Stimulated activated naive CD8-positive, alpha-beta T cell treated with anti-CD3 and anti-CD28 coated beads, Interleukin-15, amount 100 ng/mL, for 72 hours (primary cell): ENCODE data around the gene ZBTB37.
A peak's percentile ranks its signal among the peaks of the same experiment; 100 is the strongest.
"Not testable (repeated sequence)": the region's sequence is repeated elsewhere in the genome, so short reads cannot be mapped to it uniquely, and the experiment has no call there.

ENCODE experiments used
- ATAC-seq: fragments of 150-1000 bp; cut with Tn5 transposase; 2 replicates; pipeline ENCODE4 v1.10.0; 2021; ENCODE audit warnings: mild to moderate bottlenecking, moderate library complexity
- DNase-seq, 2 donors: peaks; one replicate each; pipeline ENCODE4 v3.0.0; 2021 to 2022
- H3K27ac Mint-ChIP-seq, 2 donors: one replicate each; pipeline ENCODE4 v1.8.0; 2022; ENCODE audit warnings: mild to moderate bottlenecking in 2 of 2, mixed read lengths in 2 of 2, moderate library complexity in 2 of 2
- H3K27me3 Mint-ChIP-seq: one replicate; pipeline ENCODE4 v1.8.0; 2022; ENCODE audit warnings: mixed read lengths
- H3K4me1 Mint-ChIP-seq: one replicate; pipeline ENCODE4 v1.8.0; 2022; ENCODE audit warnings: mild to moderate bottlenecking, mixed read lengths
- H3K4me3 Mint-ChIP-seq, 2 donors: one replicate each; pipeline ENCODE4 v1.8.0; 2022; ENCODE audit warnings: mild to moderate bottlenecking in 2 of 2, mixed read lengths in 2 of 2, moderate library complexity in 1 of 2
- H3K9me3 Mint-ChIP-seq, 2 donors: one replicate each; pipeline ENCODE4 v1.8.0; 2022; ENCODE audit warnings: mixed read lengths in 2 of 2

ZBTB37 gene

GRCh38 chr1:173917149-173917548, 49.0 kb downstream of the ZBTB37 start, which contains the start of gene SERPINC1:
Gene SERPINC1, minus strand, starts transcription at chr1:173917327. Its CDS starts 68 bp downstream, at chr1:173917259.
- Mint-ChIP-seq H3K4me3 (no peak within 1 kb of the TSS), H3K27me3 (peaks cover 5% of the 10 kb centered on the region), H3K27ac (peak within 1 kb of the TSS in 1 of 2 donors; percentile 19), H3K9me3 (no peaks in the 10 kb centered on the region), H3K4me1 (no peaks in the 10 kb centered on the region)
- DNase-seq (no peak), ATAC-seq (no peak)

GRCh38 chr1:173917635-173918493, 49.7 kb downstream of the ZBTB37 start:
- DNase-seq = no peak
- Mint-ChIP-seq H3K4me1 (no peaks in the 10 kb centered on the region), H3K9me3 (no peaks in the 10 kb centered on the region), H3K27ac (peak overlapping the region in 1 of 2 donors; percentile 19), H3K27me3 (peaks cover 5% of the 10 kb centered on the region), H3K4me3 (no peak overlapping the region)
- ATAC-seq = no peak

- Mint-ChIP-seq H3K27me3 (peaks cover 5% of the 10 kb centered on the region), H3K27ac (no peak overlapping the region), H3K9me3 (no peaks in the 10 kb centered on the region), H3K4me1 (no peaks in the 10 kb centered on the region), H3K4me3 (no peak overlapping the region)
- DNase-seq (no peak), ATAC-seq (no peak)
These were observed 52.7 kb downstream of the ZBTB37 start for GRCh38 chr1:173920861-173921260.

- ATAC-seq = no peak
- no peaks in the 10 kb centered on the region for H3K27me3 Mint-ChIP-seq
These were observed 57.4 kb downstream of the ZBTB37 start for GRCh38 chr1:173925306-173926242.

GRCh38 chr1:173930541-173930940, 62.4 kb downstream of the ZBTB37 start:
- H3K4me1 Mint-ChIP-seq, H3K4me3 Mint-ChIP-seq, H3K9me3 Mint-ChIP-seq, H3K27me3 Mint-ChIP-seq, DNase-seq, ATAC-seq, H3K27ac Mint-ChIP-seq: not testable (repeated sequence)

More at GRCh38 chr1:173925306-173926242, 57.4 kb downstream of the ZBTB37 start:
- DNase-seq = no peak
- H3K4me3 Mint-ChIP-seq = no peak overlapping the region
- H3K4me1 Mint-ChIP-seq = no peaks in the 10 kb centered on the region
- H3K27ac Mint-ChIP-seq = no peak overlapping the region
- H3K9me3 Mint-ChIP-seq = no peaks in the 10 kb centered on the region

- Mint-ChIP-seq H3K4me1 (no peaks in the 10 kb centered on the region), H3K27me3 (no peaks in the 10 kb centered on the region), H3K9me3 (no peaks in the 10 kb centered on the region), H3K4me3 (no peak overlapping the region), H3K27ac (no peak overlapping the region)
- ATAC-seq = peak; percentile 9
- no peak for DNase-seq
These were observed 66.3 kb downstream of the ZBTB37 start for GRCh38 chr1:173934440-173934839.

GRCh38 chr1:173937062-173937461, 68.9 kb downstream of the ZBTB37 start:
- Mint-ChIP-seq H3K27ac (peak overlapping the region in 1 of 2 donors; percentile 72), H3K9me3 (no peaks in the 10 kb centered on the region), H3K4me3 (no peak overlapping the region), H3K27me3 (no peaks in the 10 kb centered on the region), H3K4me1 (no peaks in the 10 kb centered on the region)
- DNase-seq (no peak), ATAC-seq (peak; percentile 55)

GRCh38 chr1:173946380-173946921, 78.3 kb downstream of the ZBTB37 start:
- no peak for DNase-seq
- no peaks in the 10 kb centered on the region for H3K27me3 Mint-ChIP-seq
- peak; percentile 60 for ATAC-seq
- H3K4me3 Mint-ChIP-seq = no peak overlapping the region
- H3K27ac Mint-ChIP-seq = peak overlapping the region; percentile 19 to 62
- no peaks in the 10 kb centered on the region for H3K9me3 Mint-ChIP-seq
- no peaks in the 10 kb centered on the region for H3K4me1 Mint-ChIP-seq

- H3K4me3 Mint-ChIP-seq = no peak overlapping the region
- H3K9me3 Mint-ChIP-seq = no peaks in the 10 kb centered on the region
- peaks cover 16% of the 10 kb centered on the region for H3K4me1 Mint-ChIP-seq
- no peak for DNase-seq
- no peaks in the 10 kb centered on the region for H3K27me3 Mint-ChIP-seq
- no peak for ATAC-seq
- H3K27ac Mint-ChIP-seq = no peak overlapping the region
These were observed 80.4 kb downstream of the ZBTB37 start for GRCh38 chr1:173948594-173948993.
